ENCODE results near the gene WNT2B. TPM values are rescaled to one million over a fixed set of nuclear protein-coding genes. Genes with fewer than 3 reads are reported as not detected.

WNT2B gene
- total and polyA plus RNA-seq, 11 donors = 0.71 to 16.2 (median 2.0) TPM

GRCh38 chr1:112536561-112536960 lies 27.8 kb downstream of the WNT2B start:
- intact Hi-C loops (cut with DNase I) = no loop called here
- no peak overlapping the region for H3K27ac ChIP-seq
- no peak for TF ChIP-seq POLR2A (IDR thresholded peaks at IDR 0.05)
- TF ChIP-seq, protein P1, sequence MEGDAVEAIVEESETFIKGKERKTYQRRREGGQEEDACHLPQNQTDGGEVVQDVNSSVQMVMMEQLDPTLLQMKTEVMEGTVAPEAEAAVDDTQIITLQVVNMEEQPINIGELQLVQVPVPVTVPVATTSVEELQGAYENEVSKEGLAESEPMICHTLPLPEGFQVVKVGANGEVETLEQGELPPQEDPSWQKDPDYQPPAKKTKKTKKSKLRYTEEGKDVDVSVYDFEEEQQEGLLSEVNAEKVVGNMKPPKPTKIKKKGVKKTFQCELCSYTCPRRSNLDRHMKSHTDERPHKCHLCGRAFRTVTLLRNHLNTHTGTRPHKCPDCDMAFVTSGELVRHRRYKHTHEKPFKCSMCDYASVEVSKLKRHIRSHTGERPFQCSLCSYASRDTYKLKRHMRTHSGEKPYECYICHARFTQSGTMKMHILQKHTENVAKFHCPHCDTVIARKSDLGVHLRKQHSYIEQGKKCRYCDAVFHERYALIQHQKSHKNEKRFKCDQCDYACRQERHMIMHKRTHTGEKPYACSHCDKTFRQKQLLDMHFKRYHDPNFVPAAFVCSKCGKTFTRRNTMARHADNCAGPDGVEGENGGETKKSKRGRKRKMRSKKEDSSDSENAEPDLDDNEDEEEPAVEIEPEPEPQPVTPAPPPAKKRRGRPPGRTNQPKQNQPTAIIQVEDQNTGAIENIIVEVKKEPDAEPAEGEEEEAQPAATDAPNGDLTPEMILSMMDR (IDR thresholded peaks at IDR 0.05) = no peak
- no peaks in the 10 kb centered on the region for H3K27me3 ChIP-seq
- peaks cover 0 to 45% (median 27%) of the 10 kb centered on the region in 9 donors for H3K36me3 ChIP-seq
- ATAC-seq (no peak), DNase-seq (no peak)
- H3K4me1 ChIP-seq = peaks cover 0 to 38% (median 4%) of the 10 kb centered on the region in 12 donors
- no peaks in the 10 kb centered on the region for H3K9me3 ChIP-seq
- 74 to 93% (median 81%) methylated on average over 2 of the region's 2 CpGs for WGBS, 4 donors
- H3K4me3 ChIP-seq = no peak overlapping the region

- intact Hi-C loops (cut with DNase I) = no loop called here
- peaks cover 0 to 30% (median 3%) of the 10 kb centered on the region in 12 donors for H3K4me1 ChIP-seq
- H3K4me3 ChIP-seq = no peak overlapping the region
- ATAC-seq (no peak), DNase-seq (no peak)
- H3K27me3 ChIP-seq = no peaks in the 10 kb centered on the region
- no peak for TF ChIP-seq POLR2A (IDR thresholded peaks at IDR 0.05)
- no peaks in the 10 kb centered on the region for H3K9me3 ChIP-seq
- H3K36me3 ChIP-seq = peaks cover 0 to 53% (median 29%) of the 10 kb centered on the region in 9 donors
- no peak overlapping the region for H3K27ac ChIP-seq
These were observed 28.7 kb downstream of the WNT2B start for GRCh38 chr1:112537456-112537855.

DNA sequence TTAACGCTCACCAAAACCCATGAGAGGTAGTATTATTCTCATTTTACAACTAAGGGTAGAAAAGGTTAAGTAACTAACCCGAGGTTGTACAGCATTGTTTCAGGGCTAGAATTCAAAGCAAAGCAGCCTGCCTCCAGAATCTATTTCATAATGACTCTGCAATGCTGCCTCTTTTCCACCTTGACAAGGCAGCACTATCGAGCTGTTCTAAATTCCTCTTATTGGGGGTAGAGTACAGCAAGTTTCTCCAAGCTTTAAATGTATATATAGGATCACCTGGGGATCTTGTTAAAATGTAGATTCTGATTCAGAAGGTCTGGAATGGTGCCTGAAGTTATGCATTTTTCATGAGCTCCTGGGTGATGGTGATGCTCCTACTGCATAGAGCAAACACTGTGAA lies 30.1 kb downstream of the WNT2B start:
- no peaks in the 10 kb centered on the region for H3K27me3 ChIP-seq
- peaks cover 0 to 50% (median 29%) of the 10 kb centered on the region in 9 donors for H3K36me3 ChIP-seq
- WGBS, 4 donors = 81 to 94% (median 85%) methylated on average over 3 of the region's 3 CpGs
- no peak for DNase-seq
- peaks cover 0 to 24% (median 2%) of the 10 kb centered on the region in 12 donors for H3K4me1 ChIP-seq
- no peak for ATAC-seq
- intact Hi-C loops (cut with DNase I) = no loop called here
- H3K4me3 ChIP-seq = no peak overlapping the region
- no peak overlapping the region for H3K27ac ChIP-seq
- no peaks in the 10 kb centered on the region for H3K9me3 ChIP-seq
- no peak for TF ChIP-seq POLR2A (IDR thresholded peaks at IDR 0.05)
- TF ChIP-seq, protein P1 (IDR thresholded peaks at IDR 0.05) = no peak

GRCh38 chr1:112540226-112540794 lies 31.5 kb downstream of the WNT2B start:
- intact Hi-C loops (cut with DNase I) = loop anchor here in 1 of 10 donors (1.0 to 10.0 kb wide), 2 partner anchors 38 to 54 kb away; no protein-coding TSS in a partner anchor
- H3K4me3 ChIP-seq = no peak overlapping the region
- H3K36me3 ChIP-seq = peaks cover 0 to 47% (median 29%) of the 10 kb centered on the region in 9 donors
- peak in 1 of 4 donors; percentile 39 for ATAC-seq
- H3K4me1 ChIP-seq = peaks cover 0 to 27% (median 5%) of the 10 kb centered on the region in 12 donors
- no peaks in the 10 kb centered on the region for H3K9me3 ChIP-seq
- H3K27ac ChIP-seq = no peak overlapping the region
- no peaks in the 10 kb centered on the region for H3K27me3 ChIP-seq
- WGBS, 4 donors = 0 to 92% (median 76%) methylated on average over 1 of the region's 1 CpG
- TF ChIP-seq POLR2A (IDR thresholded peaks at IDR 0.05) = no peak
- TF ChIP-seq, protein P1 (IDR thresholded peaks at IDR 0.05) = no peak
- DNase-seq = no peak

Data from heart left ventricle (tissue), 16 donors.